ENCODE data around the gene SGIP1. TPM values are rescaled to one million over a fixed set of nuclear protein-coding genes. Genes with fewer than 3 reads are reported as not detected.
A peak's percentile ranks its signal among the peaks of the same experiment; 100 is the strongest.

SGIP1 gene
- total RNA-seq, 1 donor: 180 TPM

GRCh38 chr1:66519992-66520391 is 14.0 kb upstream of the SGIP1 start:
- no peak for DNase-seq (ENCODE audit: low read depth)
- no peak overlapping the region for H3K4me3 ChIP-seq (ENCODE audit: low read depth, low read length)
- TF ChIP-seq, protein P1, sequence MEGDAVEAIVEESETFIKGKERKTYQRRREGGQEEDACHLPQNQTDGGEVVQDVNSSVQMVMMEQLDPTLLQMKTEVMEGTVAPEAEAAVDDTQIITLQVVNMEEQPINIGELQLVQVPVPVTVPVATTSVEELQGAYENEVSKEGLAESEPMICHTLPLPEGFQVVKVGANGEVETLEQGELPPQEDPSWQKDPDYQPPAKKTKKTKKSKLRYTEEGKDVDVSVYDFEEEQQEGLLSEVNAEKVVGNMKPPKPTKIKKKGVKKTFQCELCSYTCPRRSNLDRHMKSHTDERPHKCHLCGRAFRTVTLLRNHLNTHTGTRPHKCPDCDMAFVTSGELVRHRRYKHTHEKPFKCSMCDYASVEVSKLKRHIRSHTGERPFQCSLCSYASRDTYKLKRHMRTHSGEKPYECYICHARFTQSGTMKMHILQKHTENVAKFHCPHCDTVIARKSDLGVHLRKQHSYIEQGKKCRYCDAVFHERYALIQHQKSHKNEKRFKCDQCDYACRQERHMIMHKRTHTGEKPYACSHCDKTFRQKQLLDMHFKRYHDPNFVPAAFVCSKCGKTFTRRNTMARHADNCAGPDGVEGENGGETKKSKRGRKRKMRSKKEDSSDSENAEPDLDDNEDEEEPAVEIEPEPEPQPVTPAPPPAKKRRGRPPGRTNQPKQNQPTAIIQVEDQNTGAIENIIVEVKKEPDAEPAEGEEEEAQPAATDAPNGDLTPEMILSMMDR (IDR thresholded peaks at IDR 0.05; ENCODE audit: insufficient read depth, low read depth, low read length): no peak

DNA sequence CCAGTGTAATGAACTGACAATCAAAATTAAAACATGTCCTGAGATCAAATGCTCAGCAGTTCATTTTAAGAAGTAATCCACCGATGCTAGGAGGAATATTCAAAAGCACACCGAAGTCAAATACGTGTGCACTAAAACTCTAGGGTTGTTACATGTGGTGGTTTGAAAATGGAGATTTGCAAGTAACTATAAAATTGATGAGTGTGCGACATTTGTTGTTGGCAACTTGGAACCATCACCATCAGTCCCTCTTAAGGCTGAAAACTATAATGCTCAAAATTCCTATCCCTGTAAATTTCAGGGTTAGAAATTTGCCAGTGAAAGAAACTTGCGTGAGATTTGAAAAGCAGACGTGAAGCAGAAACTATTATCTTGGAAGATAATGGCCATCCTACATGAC is 13.3 kb upstream of the SGIP1 start:
- TF ChIP-seq, protein P1 (IDR thresholded peaks at IDR 0.05; ENCODE audit: insufficient read depth, low read depth, low read length): no peak
- no peak overlapping the region for H3K4me3 ChIP-seq (ENCODE audit: low read depth, low read length)
- DNase-seq (ENCODE audit: low read depth): no peak

DNA sequence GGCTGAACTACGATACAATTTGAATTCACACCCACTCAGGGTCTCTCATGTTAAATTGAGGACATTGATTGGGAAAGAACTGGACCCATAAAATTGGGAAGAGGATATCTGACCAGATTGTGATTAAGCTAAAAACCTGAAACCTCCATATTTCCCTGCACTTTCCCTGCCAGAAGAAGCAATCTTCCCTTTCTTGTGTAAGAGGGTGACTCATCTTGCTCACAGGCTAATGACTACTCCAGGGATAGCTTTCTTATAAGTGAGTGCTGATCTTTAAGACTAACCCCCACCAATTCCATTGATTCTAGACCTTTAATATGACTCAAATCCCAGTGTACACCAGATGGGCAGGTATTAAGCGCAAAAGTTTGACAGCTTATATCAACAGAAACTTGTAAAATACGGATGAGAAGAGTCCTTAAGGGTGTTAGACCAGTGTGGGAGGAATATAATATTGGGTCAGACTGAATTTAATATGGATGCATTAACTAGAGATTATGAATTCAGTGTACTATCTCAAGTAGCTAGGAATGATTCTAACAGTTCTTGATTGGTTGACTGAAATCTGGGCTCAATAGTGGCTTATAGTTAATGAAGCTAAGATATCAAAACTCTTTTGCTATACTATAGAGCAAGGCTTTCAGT is 12.1 kb upstream of the SGIP1 start:
- DNase-seq (ENCODE audit: low read depth): peak; percentile 90
- TF ChIP-seq, protein P1 (IDR thresholded peaks at IDR 0.05; ENCODE audit: insufficient read depth, low read depth, low read length): no peak
- H3K4me3 ChIP-seq (ENCODE audit: low read depth, low read length): no peak overlapping the region

DNA sequence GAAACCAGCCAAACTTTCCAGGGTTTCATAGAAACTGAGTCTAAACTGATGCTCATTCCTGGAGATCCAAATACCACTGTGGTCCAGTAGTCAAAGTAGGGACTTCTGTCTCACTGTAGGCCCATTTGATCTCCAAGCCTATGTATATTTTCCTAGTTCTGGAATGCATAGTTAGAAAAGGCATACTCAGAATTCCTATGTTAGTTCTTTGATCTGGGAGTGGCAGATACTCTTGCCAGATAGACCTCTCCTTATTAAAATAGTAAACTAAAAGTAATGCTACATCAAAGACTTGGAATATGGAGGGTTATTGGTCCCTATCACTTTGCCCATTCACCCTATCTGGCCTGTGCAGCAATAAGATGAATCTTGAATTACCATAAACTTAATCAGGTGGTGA is 10.4 kb upstream of the SGIP1 start:
- no peak overlapping the region for H3K4me3 ChIP-seq (ENCODE audit: low read depth, low read length)
- TF ChIP-seq, protein P1 (IDR thresholded peaks at IDR 0.05; ENCODE audit: insufficient read depth, low read depth, low read length): no peak
- no peak for DNase-seq (ENCODE audit: low read depth)

DNA sequence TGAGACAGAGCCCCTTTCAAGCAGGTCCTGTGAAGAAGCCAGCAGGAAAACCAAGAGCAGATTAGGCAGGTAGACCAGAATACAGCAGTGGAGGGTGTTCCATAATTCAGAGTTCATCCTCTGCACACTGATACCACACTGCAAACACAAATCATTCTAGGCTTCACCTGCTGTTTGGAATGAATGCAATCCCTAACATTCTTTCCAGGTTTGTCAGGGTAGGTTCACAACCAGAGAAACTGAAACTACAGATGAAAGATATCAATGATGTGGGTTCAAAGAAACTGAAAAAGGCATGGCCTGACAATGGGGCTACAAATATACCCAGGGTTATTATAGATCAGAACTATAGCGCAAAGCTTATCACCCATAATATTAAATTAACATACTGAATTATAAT is 8.9 kb upstream of the SGIP1 start:
- no peak overlapping the region for H3K4me3 ChIP-seq (ENCODE audit: low read depth, low read length)
- DNase-seq (ENCODE audit: low read depth): no peak
- TF ChIP-seq, protein P1 (IDR thresholded peaks at IDR 0.05; ENCODE audit: insufficient read depth, low read depth, low read length): no peak

GRCh38 chr1:66526036-66526435 is 7.9 kb upstream of the SGIP1 start:
- DNase-seq (ENCODE audit: low read depth): no peak
- TF ChIP-seq, protein P1 (IDR thresholded peaks at IDR 0.05; ENCODE audit: insufficient read depth, low read depth, low read length): no peak
- no peak overlapping the region for H3K4me3 ChIP-seq (ENCODE audit: low read depth, low read length)

DNA sequence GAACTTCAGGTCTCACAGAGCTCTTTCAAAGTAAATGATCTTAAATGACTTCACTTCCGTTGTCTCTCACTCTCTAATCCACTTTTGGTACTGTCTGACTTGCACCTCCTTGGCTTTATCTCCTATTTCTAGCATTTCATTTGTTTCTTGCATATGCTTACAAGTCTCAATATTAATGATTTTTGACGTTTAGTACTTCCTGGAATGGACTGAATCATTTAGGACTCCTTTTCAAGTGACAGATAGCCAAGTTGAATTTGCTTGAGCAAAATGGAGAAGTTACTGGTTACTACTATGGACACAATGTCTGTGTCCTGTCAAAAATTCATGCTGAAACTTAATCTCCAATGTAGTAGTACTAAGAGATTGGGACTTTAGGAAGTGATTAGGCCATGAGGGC is 7.0 kb upstream of the SGIP1 start:
- DNase-seq (ENCODE audit: low read depth): no peak
- TF ChIP-seq, protein P1 (IDR thresholded peaks at IDR 0.05; ENCODE audit: insufficient read depth, low read depth, low read length): no peak
- H3K4me3 ChIP-seq (ENCODE audit: low read depth, low read length): no peak overlapping the region
